Brain microvascular endothelial cell (primary cell): ENCODE measurements around the gene ST3GAL2.
"Not testable (repeated sequence)": the region's sequence is repeated elsewhere in the genome, so short reads cannot be mapped to it uniquely, and the experiment has no call there.

Experiments used
- DNase-seq: peaks from one replicate; pipeline ENCODE4 v3.0.0-alpha.2; 2020
- H3K27ac ChIP-seq: fragments of 250-450 bp; sonication (Bioruptor Pico); 2 replicates; pipeline ENCODE4 v1.5.1; 2020; ENCODE audit warnings: mild to moderate bottlenecking, moderate library complexity
- H3K27me3 ChIP-seq: fragments of 250-450 bp; sonication (Bioruptor Pico); replicated peaks from 2 replicates; pipeline ENCODE4 v1.5.1; 2020; ENCODE audit warnings: mild to moderate bottlenecking
- H3K36me3 ChIP-seq: fragments of 250-450 bp; sonication (Bioruptor Pico); replicated peaks from 2 replicates; pipeline ENCODE4 v1.5.1; 2020; ENCODE audit warnings: mild to moderate bottlenecking
- H3K4me3 ChIP-seq: 2 replicates; pipeline ENCODE4 v1.5.1; 2011; ENCODE audit warnings: low read depth, mild to moderate bottlenecking, control low read depth, low read length, moderate library complexity
- CTCF ChIP-seq: IDR thresholded peaks from 2 replicates; pipeline ENCODE4 v1.5.1; 2011; ENCODE audit warnings: low read depth, mild to moderate bottlenecking, moderate library complexity, low read length, control low read depth, inconsistent platforms; ENCODE audit errors: missing control alignments
- in situ Hi-C: cut with HindIII; loops from 2 replicates; pipeline ENCODE4 v1.10.0; 2017; ENCODE audit warnings: low sequenced_read_pairs, low pct_ligation_motif_present

The ST3GAL2 gene

GRCh38 chr16:70417661-70418060 is 21.2 kb downstream of the ST3GAL2 start:
- in situ Hi-C loops: no loop called here
- H3K27me3 ChIP-seq: no peaks in the 10 kb centered on the region
- no peak overlapping the region for H3K4me3 ChIP-seq
- no peak for TF ChIP-seq CTCF
- no peak overlapping the region for H3K27ac ChIP-seq
- peaks cover 17% of the 10 kb centered on the region for H3K36me3 ChIP-seq
- DNase-seq: no peak

GRCh38 chr16:70416748-70417616 is 21.9 kb downstream of the ST3GAL2 start:
- TF ChIP-seq CTCF: no peak
- Histone ChIP-seq H3K27ac (no peak overlapping the region), H3K27me3 (no peaks in the 10 kb centered on the region), H3K4me3 (no peak overlapping the region), H3K36me3 (peaks cover 14% of the 10 kb centered on the region)
- DNase-seq: no peak
- in situ Hi-C loops: no loop called here

- in situ Hi-C loops: not testable (repeated sequence)
Measured at GRCh38 chr16:70413572-70413971, 25.3 kb downstream of the ST3GAL2 start.

GRCh38 chr16:70412385-70412784 is 26.5 kb downstream of the ST3GAL2 start:
- in situ Hi-C loops: no loop called here
- Histone ChIP-seq H3K4me3 (no peak overlapping the region), H3K36me3 (peaks cover 16% of the 10 kb centered on the region), H3K27me3 (no peaks in the 10 kb centered on the region), H3K27ac (no peak overlapping the region)
- TF ChIP-seq CTCF: no peak
- DNase-seq: no peak

More at GRCh38 chr16:70413572-70413971, 25.3 kb downstream of the ST3GAL2 start:
- H3K27ac ChIP-seq, DNase-seq, H3K4me3 ChIP-seq, H3K27me3 ChIP-seq: not testable (repeated sequence)
- peaks cover 16% of the 10 kb centered on the region for H3K36me3 ChIP-seq

GRCh38 chr16:70410734-70411133 is 28.2 kb downstream of the ST3GAL2 start:
- no peak overlapping the region for H3K4me3 ChIP-seq
- in situ Hi-C loops: no loop called here
- peaks cover 12% of the 10 kb centered on the region for H3K36me3 ChIP-seq
- no peak overlapping the region for H3K27ac ChIP-seq
- no peak for DNase-seq
- no peaks in the 10 kb centered on the region for H3K27me3 ChIP-seq
- TF ChIP-seq CTCF: no peak

GRCh38 chr16:70407811-70408274 is 31.1 kb downstream of the ST3GAL2 start:
- no peak overlapping the region for H3K4me3 ChIP-seq
- H3K27ac ChIP-seq: no peak overlapping the region
- peaks cover 7% of the 10 kb centered on the region for H3K36me3 ChIP-seq
- no peak for TF ChIP-seq CTCF
- DNase-seq: no peak
- H3K27me3 ChIP-seq: no peaks in the 10 kb centered on the region
- in situ Hi-C loops: no loop called here

- H3K36me3 ChIP-seq, H3K4me3 ChIP-seq, H3K27me3 ChIP-seq, DNase-seq, H3K27ac ChIP-seq, in situ Hi-C loops: not testable (repeated sequence)
Measured at GRCh38 chr16:70406104-70406503, 32.8 kb downstream of the ST3GAL2 start.
